Measurements from ENCODE around the gene TIE1. TPM values are rescaled to one million over a fixed set of nuclear protein-coding genes. Genes with fewer than 3 reads are reported as not detected.

TIE1 gene
- total and polyA plus RNA-seq, 9 of the 15 experiments (the other 6 are each of a cell fraction or from before 2014, with no cell fraction given) = 0.07 to 0.49 (median 0.14) TPM; not detected in 4

GRCh38 chr1:43367904-43368645, 67.3 kb downstream of the TIE1 start, which contains the start of gene ELOVL1 (continued):
- TF ChIP-seq L3MBTL2 (IDR thresholded peaks at IDR 0.05) = peak; percentile 98
- TF ChIP-seq MGA (IDR thresholded peaks at IDR 0.05) = peak; percentile 99
- no peak for TF ChIP-seq ZNF23 (CRISPR knock-in tag; IDR thresholded peaks at IDR 0.05)
- no peak for TF ChIP-seq DNMT1 (IDR thresholded peaks at IDR 0.05)
- TF ChIP-seq RREB1 (CRISPR knock-in tag; IDR thresholded peaks at IDR 0.05) = peak; percentile 55; the same call in 1 of the 2 replicates
- TF ChIP-seq CREB5 (CRISPR knock-in tag; IDR thresholded peaks at IDR 0.05) = no peak
- TF ChIP-seq TAF1 (IDR thresholded peaks at IDR 0.05; ENCODE audit: control insufficient read depth, extremely low read depth, insufficient read depth, low read length, severe bottlenecking) = peak; percentile 88
